Choroid plexus epithelial cell (primary cell): ENCODE results near the gene POLR1F.

ENCODE experiments used
- DNase-seq: peaks from one replicate; pipeline ENCODE4 v3.0.0-alpha.2; 2010; ENCODE audit warnings: low read depth
- H3K4me3 ChIP-seq: 2 replicates; pipeline ENCODE4 v1.5.1; 2011; ENCODE audit warnings: low read depth, mild to moderate bottlenecking, control low read depth, low read length, moderate library complexity
- CTCF ChIP-seq: conservative IDR thresholded peaks from 2 replicates; pipeline ENCODE4 v1.5.1; 2011; ENCODE audit warnings: low read depth, mild to moderate bottlenecking, control low read depth, inconsistent platforms, low read length, moderate library complexity

The POLR1F gene

GRCh38 chr7:19663816-19664462 lies 44.9 kb downstream of the POLR1F start:
- TF ChIP-seq CTCF = no peak
- no peak for DNase-seq
- H3K4me3 ChIP-seq = no peak overlapping the region

- H3K4me3 ChIP-seq = no peak overlapping the region
- no peak for TF ChIP-seq CTCF
- no peak for DNase-seq
These were observed 60.0 kb downstream of the POLR1F start for GRCh38 chr7:19648791-19649190.
